GM19372 (cell line): Measurements from ENCODE around the gene GUCA2A.

Source experiments
- ATAC-seq: cut with Tn5 transposase; IDR thresholded peaks from one replicate; pipeline ENCODE4 v1.9.1; 2021; ENCODE audit warnings: mild to moderate bottlenecking, low read depth, moderate library complexity; ENCODE audit not compliant: unreplicated experiment

GUCA2A gene

GRCh38 chr1:42136466-42136865, 28.1 kb downstream of the GUCA2A start:
- no peak for ATAC-seq

GRCh38 chr1:42135426-42135825, 29.1 kb downstream of the GUCA2A start:
- ATAC-seq = no peak

GRCh38 chr1:42133809-42134526, 30.6 kb downstream of the GUCA2A start:
- ATAC-seq = no peak

- ATAC-seq = no peak
Measured at GRCh38 chr1:42133390-42133789, 31.2 kb downstream of the GUCA2A start.

GRCh38 chr1:42130061-42130660, 34.4 kb downstream of the GUCA2A start:
- ATAC-seq = no peak

GRCh38 chr1:42128964-42129363, 35.6 kb downstream of the GUCA2A start:
- ATAC-seq = no peak

- no peak for ATAC-seq
Measured at GRCh38 chr1:42128499-42128898, 36.0 kb downstream of the GUCA2A start.

GRCh38 chr1:42127767-42128166, 36.8 kb downstream of the GUCA2A start:
- ATAC-seq = no peak

- no peak for ATAC-seq
Measured at GRCh38 chr1:42125552-42125951, 39.0 kb downstream of the GUCA2A start.

GRCh38 chr1:42122408-42122807, 42.1 kb downstream of the GUCA2A start:
- ATAC-seq = no peak

- ATAC-seq = no peak
Measured at GRCh38 chr1:42118125-42118524, 46.4 kb downstream of the GUCA2A start.

GRCh38 chr1:42117214-42117613, 47.3 kb downstream of the GUCA2A start:
- ATAC-seq = no peak

GRCh38 chr1:42114229-42114628, 50.3 kb downstream of the GUCA2A start:
- ATAC-seq = no peak
